Endothelial cell of hepatic sinusoid (primary cell): Measurements from ENCODE around the gene TMEM52.

Source experiments
- in situ Hi-C: cut with HindIII; loops from 2 replicates; pipeline ENCODE4 v1.10.0; 2017; ENCODE audit warnings: low sequenced_read_pairs

TMEM52 gene

DNA sequence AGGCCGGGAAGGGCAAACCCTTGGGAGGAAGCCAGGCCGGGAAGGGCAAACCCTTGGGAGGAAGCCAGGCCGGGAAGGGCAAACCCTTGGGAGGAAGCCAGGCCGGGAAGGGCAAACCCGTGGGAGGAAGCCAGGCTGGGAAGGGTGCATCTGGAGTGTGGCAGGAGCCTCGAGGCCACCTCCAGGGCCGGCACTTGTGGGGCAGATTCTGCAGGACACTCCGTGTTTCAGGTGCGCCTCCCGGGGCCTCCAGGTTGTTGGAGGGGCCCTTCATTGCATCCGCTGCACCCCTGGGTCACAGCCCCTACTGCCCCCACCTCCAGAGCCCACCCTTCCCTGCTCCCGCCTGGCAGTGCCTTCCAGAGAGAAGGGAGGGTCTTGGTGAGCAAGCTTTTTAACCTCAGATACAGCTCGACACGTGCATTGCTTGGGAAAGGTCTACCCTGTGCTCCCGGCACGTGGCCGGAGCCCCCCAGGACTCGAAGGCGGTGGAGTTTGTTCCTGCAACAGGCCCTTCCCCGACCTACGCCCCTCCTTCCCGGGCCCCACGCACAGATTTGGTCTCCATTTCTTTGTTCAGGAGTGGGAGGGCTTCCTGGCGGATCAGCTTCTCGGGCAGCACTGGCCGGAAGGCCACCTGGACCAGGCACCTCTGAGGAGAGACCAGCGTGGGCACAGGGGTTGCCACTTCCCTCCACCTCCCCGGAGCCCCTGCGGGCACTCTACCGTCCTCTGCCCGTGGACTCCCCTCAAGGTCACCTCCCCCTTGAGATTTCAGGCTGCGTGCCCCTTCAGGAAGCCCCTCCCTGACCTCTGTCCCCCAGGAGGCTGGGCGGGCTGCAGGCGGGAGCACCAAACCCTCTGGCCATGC is 9.4 kb upstream of the TMEM52 start:
- in situ Hi-C loops = no loop called here

DNA sequence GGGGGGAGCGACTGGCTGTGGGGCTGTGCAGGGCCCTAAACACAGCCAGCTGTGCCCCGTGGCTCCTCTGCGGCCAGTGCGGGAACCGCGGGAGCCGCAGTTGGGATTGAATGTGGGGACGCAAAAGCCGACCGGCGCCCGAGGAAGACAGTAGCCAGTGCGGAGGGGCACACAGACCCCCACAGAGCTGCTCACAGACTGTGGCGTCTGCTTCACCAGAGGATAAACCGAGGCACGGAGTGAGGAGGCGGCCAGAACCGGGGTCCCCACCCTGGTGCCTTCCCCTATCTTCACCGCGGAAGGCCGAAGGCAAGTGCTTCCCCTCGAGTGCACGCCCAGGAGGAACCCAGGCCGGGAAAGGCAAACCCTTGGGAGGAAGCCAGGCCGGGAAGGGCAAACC is 8.7 kb upstream of the TMEM52 start:
- in situ Hi-C loops = no loop called here

DNA sequence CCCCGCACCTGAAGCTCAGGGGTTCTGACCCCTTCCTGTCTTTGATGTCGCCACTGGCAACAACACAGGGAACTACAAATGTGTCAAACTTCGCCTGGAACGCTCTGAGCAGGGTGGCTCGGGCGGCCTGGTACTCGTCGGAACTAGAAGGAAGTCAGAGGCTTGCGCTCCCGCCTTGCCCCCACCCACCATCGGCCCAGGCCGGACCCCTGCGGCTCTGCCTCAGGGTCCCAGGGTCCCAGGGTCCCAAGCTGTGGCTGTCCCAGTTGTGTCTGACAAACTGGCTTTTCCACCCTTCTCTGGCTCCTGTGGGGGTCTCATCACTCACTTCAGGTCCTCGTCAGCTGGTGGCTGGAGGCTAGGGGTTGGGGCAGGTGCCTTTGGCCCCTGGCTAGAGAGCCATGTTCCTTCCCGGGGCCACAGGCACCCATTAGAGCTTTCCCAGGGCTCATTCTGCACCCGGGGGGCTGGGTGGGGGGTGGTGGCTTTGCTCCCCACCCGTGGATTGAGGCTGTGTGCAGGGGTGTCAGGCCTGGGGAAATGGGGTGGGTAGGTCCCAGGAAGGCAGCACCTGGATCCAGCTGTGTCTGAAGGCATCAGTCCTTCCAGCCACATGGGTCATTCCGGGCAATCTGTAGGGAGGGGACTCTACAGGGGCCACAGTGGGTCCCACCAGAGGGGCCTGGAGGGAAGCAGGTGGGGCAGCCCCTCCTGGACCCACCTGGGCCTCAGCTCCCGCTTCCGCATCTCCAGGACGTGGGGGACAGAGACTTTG is 8.0 kb upstream of the TMEM52 start:
- in situ Hi-C loops = no loop called here

DNA sequence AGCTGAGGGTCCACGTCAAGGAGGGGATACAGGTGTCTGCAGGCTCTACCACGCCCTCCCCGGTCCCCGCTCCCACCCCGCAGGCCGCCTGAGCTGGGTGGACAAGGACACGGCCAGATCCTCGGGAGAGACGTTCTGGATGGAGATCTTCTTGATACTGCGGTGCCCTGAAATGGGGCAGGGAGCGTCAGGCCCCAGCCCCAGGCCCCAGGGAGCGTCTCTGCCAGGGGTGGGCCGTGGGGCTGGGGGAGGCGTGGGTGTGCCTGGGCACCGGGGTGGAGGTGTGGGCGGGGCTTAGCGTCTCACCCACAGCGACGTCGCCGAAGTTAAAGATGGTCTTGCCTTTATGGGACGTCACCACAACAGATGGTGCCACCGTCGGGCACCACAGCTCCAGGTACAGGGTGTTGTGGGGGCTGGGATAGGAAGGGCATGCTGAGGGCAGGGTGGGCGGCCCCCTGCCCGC is 7.3 kb upstream of the TMEM52 start:
- in situ Hi-C loops = no loop called here

DNA sequence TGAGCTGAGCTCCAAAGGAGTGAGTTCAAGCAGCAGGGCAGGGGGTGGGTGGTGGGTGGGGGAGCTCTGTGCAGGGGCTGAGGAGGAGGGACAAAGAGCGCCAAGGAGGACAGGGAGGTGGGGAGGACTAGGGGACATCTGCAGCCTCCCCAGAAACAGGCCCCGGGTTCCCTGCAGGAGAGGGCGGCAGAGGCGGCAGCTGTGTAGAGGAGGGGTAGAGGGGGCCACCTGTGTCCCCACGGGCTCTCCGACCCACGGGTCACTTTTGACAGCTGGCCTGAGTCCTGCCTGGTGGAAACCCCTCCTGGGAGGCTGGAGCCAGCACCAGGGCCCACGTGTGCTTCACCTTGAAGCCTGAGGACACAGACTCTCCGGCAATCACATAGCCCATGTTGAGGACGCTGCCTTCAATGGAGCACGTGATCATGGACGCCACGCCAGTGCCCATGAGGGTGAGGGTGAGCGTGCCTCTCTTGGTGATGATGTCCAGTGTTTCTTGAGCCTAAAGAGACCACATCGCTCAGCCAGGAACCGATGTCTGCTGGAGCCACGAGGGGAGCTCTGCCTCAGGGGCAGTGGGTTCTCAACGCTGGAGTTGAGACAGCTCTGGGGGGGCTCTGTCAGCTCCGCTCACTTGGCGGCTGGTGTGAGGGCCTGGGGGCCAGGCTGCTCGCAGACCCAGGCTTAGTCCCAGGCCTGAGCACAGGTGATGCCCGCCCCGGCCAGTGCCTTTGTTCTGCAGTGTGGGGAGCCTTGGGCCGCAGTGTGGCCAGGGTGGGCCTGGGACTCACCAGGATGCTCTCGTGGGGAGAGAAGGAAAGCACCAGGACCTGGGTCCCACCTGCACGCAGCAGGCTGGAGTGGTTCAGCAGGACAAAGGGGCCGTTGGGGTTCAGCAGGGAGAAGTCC is 6.6 kb upstream of the TMEM52 start:
- in situ Hi-C loops = no loop called here

DNA sequence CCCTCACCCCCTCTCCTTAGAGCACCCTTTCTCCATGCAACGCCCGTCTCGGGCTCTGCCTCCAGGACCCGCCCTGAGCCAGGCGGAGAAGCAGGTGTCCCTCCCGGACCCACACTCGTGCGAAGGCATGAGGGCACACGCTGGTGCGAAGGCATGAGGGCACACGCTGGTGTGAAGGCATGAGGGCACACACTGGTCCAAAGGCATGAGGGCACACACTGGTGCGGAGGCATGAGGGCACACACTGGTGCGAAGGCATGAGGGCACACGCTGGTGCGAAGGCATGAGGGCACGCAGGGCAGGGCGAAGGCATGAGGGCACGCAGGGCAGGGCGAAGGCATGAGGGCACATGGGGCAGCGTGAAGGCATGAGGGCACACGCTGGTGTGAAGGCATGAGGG is 5.8 kb upstream of the TMEM52 start:
- in situ Hi-C loops = no loop called here

DNA sequence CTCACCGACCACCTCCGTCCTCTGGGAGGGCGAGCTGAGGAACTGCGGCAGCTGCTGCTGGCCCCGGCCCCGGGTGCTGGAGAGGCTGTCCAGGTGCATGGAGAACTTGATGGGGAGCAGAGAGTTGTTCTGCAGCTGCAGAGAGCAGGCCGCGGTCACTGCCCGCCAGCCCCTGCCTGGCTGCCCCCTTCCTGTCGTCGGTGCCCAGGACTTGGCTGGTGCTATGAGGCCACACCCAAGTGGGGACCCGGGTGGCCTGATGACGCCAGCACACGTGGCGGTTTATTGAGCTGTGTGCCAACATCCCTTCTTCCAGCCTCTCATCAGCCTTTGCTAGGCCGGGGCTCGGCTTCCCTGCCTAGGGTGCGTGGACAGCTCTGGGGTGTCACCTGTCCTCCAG is 5.3 kb upstream of the TMEM52 start:
- in situ Hi-C loops = no loop called here

DNA sequence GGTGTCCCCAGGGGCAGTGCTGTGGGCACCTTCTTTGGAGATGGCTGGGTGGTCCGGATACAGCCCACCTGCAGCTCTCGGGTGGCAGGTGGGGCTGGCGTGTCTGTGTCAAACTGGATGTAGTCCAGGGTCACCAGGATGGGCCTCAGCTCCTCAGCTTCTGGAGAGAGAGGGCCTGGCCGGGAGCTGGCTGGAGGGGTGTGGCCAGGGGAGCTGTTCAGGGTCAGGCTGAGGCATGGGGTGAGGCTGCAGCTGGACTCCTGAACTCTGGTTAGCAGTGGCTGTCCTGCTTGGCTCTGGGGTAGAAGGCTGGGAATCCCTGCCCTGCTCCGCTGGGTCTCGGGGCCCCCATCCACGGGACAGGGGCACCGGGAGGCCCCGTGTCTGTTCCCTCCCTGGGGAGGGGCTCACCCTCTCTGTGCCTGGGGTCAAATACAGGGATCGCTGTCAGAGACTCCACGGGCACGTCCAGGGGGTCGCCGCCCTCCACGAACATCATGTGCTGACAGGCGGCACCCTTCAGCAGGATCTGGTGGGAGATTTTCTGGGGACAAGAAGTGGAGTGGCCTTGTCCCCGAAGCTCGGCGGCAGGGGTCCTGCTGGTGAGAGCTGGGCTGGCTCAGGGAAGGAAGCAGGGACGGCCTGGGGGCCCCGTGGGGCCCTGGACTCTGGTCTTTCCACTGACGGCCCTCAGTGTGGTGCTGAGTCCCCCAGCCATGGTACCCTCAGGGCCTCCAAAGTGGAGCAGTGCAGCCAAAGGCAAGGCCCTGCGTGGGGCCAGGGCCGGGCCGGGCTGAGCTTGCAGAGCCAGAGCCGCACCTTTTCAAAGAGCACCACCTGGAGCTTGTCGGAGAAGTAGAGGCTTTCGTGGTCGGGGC is 4.1 kb upstream of the TMEM52 start:
- in situ Hi-C loops = no loop called here

DNA sequence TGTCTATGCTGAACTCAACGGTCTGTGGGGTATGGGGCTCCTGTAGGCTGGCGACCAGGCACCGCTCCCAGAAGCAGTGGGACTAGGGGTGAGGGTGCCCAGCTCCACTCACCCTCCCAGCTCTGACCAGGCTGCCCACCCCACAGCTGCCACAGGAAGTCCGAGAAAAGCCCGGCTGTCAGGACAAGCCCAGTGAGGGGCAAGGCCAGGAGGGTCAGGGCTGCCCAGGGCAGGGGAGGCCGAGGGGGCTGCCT is 3.5 kb upstream of the TMEM52 start:
- in situ Hi-C loops = no loop called here

DNA sequence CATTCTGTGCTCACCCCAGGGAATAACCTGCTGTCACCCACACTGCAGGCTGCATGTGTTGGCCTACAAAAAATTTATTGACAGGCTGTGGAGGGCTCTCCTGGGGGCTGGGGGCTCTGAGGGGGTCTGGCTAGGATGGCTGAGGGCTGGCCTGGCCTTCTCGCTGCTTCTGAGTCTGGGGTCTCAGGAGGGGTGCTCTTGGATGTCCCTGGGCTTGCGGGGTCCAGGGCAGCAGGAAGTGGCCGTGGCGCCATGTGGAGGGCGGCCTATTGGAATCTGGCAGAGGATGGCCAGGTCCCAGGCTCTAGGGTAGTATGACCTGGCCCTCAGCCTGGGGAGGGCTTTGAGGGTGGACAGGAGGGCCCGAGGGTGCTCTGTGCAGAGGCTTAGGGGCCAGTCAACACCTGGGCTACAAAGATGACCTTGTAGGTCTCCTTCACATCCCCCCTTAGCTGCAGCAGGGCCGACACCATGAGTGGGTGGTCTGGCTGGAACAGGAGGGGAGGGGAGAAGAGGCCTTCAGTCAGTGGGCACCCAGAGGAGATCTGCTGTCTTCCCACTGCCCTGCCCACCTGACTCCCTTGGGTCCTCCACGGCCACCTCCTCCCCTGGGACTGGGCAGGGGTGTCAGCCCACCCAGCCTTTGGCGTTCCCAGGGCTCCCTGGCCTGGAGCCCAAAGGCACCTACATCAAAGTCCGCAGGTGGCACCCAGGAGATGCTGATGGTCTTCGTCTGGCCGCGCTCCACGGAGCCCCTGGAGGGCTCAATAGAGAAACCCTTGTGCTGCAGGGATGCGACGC is 3.0 kb upstream of the TMEM52 start:
- in situ Hi-C loops = no loop called here

DNA sequence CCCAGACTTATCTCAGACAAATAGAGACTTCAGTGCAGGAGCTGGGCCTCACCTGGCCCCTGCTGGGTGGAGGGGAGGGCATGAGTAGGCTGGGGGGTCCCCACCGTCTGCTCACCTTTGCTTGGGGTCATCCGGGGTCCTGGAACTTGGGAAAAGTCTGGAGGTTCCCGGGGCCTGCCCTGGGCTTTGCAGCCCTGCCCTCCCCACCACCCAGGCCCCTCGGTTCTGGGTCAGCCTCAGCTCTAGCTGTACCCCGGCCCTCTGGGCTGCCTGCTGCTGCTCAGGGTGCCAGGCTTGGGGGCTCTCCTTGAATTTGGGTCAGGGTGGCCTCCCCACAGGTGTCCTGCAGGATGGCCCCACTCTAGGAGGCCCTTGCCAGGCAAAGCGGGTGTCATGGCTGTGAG is 2.4 kb upstream of the TMEM52 start:
- in situ Hi-C loops = no loop called here

DNA sequence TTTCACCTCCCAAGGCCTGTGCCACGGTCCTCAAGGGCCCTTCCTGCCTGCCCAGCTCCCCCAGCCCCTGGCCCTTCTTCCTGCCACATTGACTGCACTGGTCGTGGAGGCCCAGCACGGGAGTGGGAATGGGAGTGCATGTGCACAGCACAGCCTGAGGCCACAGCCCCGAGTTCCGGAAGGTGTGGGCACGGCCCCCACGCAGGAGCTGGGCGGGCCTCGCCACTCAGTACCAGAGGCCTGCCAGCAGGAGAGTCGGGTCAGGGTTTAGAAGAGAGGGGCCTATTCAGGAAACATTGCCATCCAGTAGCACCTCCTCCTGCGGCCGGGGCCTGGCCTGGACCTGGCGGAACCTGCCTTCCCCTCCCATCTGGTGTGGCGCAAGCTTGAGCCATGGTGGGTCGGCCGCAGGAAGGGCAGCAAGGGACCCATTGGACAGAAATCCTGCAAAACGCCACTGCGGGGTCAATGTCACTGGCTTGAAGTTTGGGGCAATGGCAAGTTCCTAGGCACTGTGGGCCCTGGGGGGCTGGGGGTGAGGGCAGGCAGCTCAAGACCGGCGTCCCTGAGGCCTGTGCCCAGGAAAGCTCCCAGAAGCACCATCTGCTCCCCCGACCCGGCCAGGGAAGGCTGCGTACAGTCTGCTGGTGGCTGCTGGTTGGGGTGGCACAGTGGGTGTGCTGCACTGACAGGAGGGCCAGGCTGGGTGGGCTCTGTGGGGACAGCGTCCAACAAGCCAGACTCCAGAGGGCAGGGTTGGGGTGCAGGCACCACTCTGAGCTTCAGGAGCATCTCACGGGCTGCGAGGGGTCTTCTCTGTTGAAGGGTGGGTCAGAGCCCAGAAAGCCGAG is 1.8 kb upstream of the TMEM52 start:
- in situ Hi-C loops = no loop called here

DNA sequence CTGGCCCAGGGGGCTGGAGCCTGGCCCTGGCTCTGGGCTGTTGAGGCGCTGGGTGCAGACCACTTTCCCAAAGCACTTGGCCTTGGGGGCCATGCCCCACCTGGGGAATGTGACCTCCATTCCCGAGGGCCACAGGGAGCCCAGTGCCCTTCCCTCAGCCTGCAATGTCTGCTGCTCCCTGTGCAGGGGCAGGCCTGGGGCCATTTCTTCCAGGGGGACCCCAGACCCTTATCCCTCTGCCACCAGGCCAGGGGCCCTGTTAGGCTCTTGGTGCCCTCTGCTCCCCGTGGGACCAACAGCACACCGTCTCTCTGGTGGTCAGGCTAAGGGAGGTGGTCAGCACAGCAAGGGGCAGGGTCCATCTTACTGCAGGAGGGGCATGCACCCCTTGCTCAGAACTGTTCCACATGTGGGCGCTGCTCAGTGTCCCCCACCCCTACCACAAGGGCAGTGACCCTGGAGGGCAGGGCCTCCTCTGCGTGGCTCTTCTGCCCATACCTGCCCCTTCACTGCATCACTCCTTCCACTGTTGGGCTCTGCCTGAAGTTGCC is 1.1 kb upstream of the TMEM52 start:
- in situ Hi-C loops = no loop called here

DNA sequence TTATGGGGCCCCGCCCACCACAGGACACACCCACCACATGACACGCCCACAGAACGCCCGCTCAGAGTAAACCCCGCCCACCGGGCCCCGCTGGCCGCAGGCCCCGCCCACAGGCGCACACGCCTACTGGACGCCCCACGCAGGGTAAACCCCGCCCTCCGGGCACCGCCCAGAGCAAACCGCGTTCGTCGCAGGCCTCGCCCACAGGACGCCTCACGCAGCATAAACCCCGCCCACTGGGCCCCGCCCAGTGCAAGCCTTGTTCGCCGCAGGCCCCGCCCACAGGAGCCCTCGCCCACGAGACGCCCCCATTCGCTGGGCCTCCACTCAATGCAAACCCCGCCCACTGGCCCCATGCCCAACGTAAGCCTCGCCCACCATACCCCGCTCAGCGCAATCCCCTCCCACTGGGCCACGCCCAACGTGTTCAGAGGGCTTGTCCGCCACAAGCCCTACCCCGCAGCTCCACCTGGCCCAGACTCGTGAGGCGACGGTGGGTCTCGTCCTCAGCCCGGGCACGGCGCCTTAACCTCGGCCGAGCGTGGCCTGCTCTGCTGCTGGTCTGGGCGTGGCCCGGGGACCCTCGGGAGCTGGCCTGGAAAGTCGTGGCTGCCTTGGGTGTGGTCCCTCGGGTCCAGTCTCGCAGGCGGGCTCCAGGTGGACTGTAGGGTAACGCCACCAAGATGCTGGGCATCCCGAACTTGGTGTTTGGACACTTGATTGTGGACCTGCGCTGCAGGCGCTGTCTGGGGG is 401 bp upstream of the TMEM52 start:
- in situ Hi-C loops = no loop called here

DNA sequence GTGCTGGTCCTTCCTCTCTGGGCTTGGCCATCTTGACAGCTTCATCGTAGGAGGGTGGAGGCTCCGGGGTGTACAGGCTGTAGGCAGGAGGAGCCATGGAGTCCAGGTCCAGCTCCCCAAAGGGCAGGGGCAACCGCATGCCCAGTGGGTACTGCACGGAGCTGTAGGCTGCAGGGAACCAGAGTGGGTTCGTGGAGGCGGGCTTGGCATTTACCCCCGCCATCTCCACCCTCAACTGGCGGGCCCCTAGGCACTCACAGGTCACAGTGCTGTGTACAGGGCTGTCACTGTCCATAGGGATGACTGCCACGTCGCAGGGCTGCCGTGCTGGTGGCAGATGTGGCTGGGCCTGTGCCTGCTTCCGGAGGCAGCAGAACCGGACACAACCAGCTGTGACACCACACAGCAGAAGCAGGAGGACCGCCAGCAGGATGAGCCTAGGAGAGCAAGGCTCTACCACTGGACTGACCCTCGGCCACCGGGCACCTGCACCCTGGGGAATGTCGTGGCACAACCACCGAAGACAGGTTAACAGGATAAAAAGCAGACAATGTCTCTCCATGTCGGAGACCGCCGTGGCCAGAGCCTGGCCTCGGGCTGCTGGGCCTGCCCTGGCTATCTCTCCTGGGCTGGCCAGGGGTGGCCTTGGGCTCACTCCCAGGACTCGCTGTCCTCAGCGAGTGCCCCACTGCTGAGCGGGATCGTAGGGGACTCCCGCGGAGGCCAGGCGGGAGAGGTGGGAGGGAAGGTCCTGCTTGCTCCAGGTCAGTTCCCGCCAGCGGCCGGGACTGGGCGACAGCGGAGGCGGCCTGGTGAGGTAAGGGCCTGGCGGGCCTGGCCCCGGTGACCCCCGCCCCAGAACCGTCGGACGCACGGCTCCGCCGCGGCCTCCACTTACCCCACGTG is 831 bp downstream of the TMEM52 start:
- in situ Hi-C loops = no loop called here

DNA sequence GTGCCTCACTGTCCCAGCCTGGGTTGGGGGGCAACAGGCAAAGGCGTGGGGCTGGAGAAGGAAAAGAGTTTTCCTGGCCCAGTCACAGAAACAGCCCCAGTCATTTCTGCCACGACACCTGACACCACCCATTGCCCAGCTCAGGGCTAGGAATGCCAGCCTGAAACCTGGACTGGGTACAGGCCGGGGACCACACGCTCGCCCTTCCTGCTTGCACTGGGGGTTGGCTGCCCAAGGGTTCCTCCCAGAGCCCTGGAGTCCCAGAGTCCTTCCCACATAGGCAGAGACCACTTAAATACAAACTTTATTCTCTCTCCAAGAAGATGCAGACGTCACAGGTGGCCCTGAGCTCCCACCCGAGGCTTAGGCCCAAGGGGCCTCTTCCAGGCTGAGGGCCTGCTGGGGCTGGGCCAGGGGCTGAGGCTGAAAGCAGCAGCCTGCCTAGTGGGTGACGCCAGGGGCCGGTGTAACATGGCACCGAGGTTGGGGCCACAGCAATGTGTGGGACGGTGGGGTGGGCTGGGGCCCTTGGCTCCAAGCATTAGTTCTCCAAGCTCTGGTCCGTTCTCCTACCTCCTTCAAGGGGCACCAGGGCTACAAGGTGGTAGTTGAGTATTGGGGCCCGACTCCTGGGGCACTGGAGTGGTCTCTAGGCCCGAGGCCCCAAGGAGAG is 1.6 kb downstream of the TMEM52 start:
- in situ Hi-C loops = no loop called here
